Hepatocyte (in vitro differentiated cells): ENCODE results near the gene ERGIC1. TPM values are rescaled to one million over a fixed set of nuclear protein-coding genes. Genes with fewer than 3 reads are reported as not detected.

Experiments used
- DNase-seq: peaks from one replicate; pipeline ENCODE4 v3.0.0-alpha.2; 2016; ENCODE audit warnings: low spot score
- H2AFZ ChIP-seq: fragments of 200-600 bp; sonication (generic); 2 replicates; pipeline ENCODE4 v1.6.0; 2016; ENCODE audit warnings: antibody characterized with exemption, mild to moderate bottlenecking
- H3K27ac ChIP-seq: fragments of 200-600 bp; sonication (generic); 2 replicates; pipeline ENCODE4 v1.5.1; 2016; ENCODE audit warnings: mild to moderate bottlenecking
- H3K27me3 ChIP-seq: fragments of 200-600 bp; sonication (generic); 2 replicates; pipeline ENCODE4 v1.6.1; 2016
- H3K36me3 ChIP-seq: fragments of 200-600 bp; sonication (generic); replicated peaks from 2 replicates; pipeline ENCODE4 v1.5.1; 2016; ENCODE audit warnings: low read depth; ENCODE audit not compliant: insufficient read depth
- H3K4me1 ChIP-seq: fragments of 200-600 bp; sonication (generic); 2 replicates; pipeline ENCODE4 v1.5.1; 2016; ENCODE audit warnings: mild to moderate bottlenecking, moderate library complexity; ENCODE audit not compliant: insufficient read depth
- H3K4me2 ChIP-seq: fragments of 200-600 bp; sonication (generic); 2 replicates; pipeline ENCODE4 v1.6.0; 2016
- H3K4me3 ChIP-seq: fragments of 200-600 bp; sonication (generic); 2 replicates; pipeline ENCODE4 v1.5.1; 2016; ENCODE audit warnings: mild to moderate bottlenecking
- H3K79me2 ChIP-seq: fragments of 200-600 bp; sonication (generic); 2 replicates; pipeline ENCODE4 v1.6.0; 2017; ENCODE audit warnings: mild to moderate bottlenecking
- H3K9me2 ChIP-seq: fragments of 200-600 bp; sonication (generic); replicated peaks from 2 replicates; pipeline ENCODE4 v1.6.0; 2017; ENCODE audit warnings: mild to moderate bottlenecking; ENCODE audit not compliant: insufficient read depth
- H3K9me3 ChIP-seq: fragments of 200-600 bp; sonication (generic); 2 replicates; pipeline ENCODE4 v1.5.1; 2016; ENCODE audit warnings: low read depth, mild to moderate bottlenecking
- H4K20me1 ChIP-seq: fragments of 200-600 bp; sonication (generic); 2 replicates; pipeline ENCODE4 v1.6.0; 2016; ENCODE audit warnings: mild to moderate bottlenecking; ENCODE audit not compliant: insufficient read depth, poor library complexity, severe bottlenecking
- EZH2 ChIP-seq: fragments of 200-600 bp; sonication (generic); IDR thresholded peaks from 2 replicates; pipeline ENCODE4 v1.6.1; 2016; ENCODE audit warnings: antibody characterized with exemption, mild to moderate bottlenecking, borderline replicate concordance
- EZH2phosphoT487 ChIP-seq: fragments of 200-600 bp; sonication (generic); IDR thresholded peaks from one replicate; pipeline ENCODE4 v1.6.1; 2018; ENCODE audit warnings: antibody characterized with exemption, mild to moderate bottlenecking, low read depth, moderate library complexity; ENCODE audit not compliant: unreplicated experiment, severe bottlenecking
- WGBS: methylation state at CpG from one replicate; pipeline ENCODE4 v1.1.6; 2016; ENCODE audit warnings: low lambda C conversion rate; ENCODE audit errors: missing lambda C conversion rate; 5-methylcytosine and 5-hydroxymethylcytosine counted together
- polyA plus RNA-seq: library from polyadenylated mRNA; unstranded; fragments of >200 nt; fragmentation: Nextera tagmentation; extraction: Ambion mirVana; gene quantifications from 2 replicates; pipeline ENCODE4 v1.2.1, GENCODE V29; 2016
- total RNA-seq: library from RNA; depleted of rRNA; stranded (reverse); fragments of >200 nt; gene quantifications from 2 replicates; pipeline ENCODE4 v1.2.3, GENCODE V29; 2014
- TF ChIP-seq, protein P1 (sequence below): fragments of 200-600 bp; sonication (generic); IDR thresholded peaks from 2 replicates; pipeline ENCODE4 v1.5.1; 2016; ENCODE audit warnings: antibody characterized with exemption, mild to moderate bottlenecking; ENCODE audit not compliant: poor library complexity

Gene ERGIC1
- total and polyA plus RNA-seq, 2 experiments from 2014 or later: 39.1 to 107 TPM

DNA sequence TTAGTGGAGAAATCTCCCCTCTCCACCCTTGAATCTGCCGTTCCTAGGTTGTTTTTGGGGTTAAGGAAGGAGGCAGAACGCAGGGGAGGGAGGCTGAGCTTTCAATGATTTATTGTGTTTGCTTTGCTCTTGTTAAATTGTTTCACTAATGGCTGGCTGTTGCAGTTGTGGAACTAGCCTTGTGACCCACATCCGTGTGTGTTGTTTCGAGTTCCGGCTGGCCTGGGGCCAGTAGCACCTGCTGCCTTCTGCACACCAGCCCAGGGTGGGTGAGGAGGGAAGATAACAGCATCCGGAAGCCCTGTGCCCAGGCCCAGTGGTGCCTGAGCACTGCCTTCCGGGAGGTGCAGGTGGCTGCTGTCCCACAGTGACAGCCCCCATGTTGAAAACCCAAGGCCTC lies 3.6 kb downstream of the ERGIC1 start:
- peak overlapping the region; percentile 81 for H3K27ac ChIP-seq
- 54% methylated on average over 7 of the region's 7 CpGs for WGBS
- DNase-seq: peak; percentile 65
- H3K4me1 ChIP-seq: peaks cover 24% of the 10 kb centered on the region
- H3K36me3 ChIP-seq: no peaks in the 10 kb centered on the region
- no peaks in the 10 kb centered on the region for H3K9me2 ChIP-seq
- H3K9me3 ChIP-seq: no peaks in the 10 kb centered on the region
- no peaks in the 10 kb centered on the region for H4K20me1 ChIP-seq
- no peak for TF ChIP-seq EZH2
- no peak for TF ChIP-seq EZH2phosphoT487
- TF ChIP-seq, protein P1, sequence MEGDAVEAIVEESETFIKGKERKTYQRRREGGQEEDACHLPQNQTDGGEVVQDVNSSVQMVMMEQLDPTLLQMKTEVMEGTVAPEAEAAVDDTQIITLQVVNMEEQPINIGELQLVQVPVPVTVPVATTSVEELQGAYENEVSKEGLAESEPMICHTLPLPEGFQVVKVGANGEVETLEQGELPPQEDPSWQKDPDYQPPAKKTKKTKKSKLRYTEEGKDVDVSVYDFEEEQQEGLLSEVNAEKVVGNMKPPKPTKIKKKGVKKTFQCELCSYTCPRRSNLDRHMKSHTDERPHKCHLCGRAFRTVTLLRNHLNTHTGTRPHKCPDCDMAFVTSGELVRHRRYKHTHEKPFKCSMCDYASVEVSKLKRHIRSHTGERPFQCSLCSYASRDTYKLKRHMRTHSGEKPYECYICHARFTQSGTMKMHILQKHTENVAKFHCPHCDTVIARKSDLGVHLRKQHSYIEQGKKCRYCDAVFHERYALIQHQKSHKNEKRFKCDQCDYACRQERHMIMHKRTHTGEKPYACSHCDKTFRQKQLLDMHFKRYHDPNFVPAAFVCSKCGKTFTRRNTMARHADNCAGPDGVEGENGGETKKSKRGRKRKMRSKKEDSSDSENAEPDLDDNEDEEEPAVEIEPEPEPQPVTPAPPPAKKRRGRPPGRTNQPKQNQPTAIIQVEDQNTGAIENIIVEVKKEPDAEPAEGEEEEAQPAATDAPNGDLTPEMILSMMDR: no peak
- H3K4me2 ChIP-seq: peak overlapping the region; percentile 51
- peaks cover 80% of the 10 kb centered on the region for H3K79me2 ChIP-seq
- no peak overlapping the region for H3K4me3 ChIP-seq
- H2AFZ ChIP-seq: no peak overlapping the region
- no peaks in the 10 kb centered on the region for H3K27me3 ChIP-seq

GRCh38 chr5:172838151-172838875 lies 4.3 kb downstream of the ERGIC1 start:
- Histone ChIP-seq H3K79me2 (peaks cover 86% of the 10 kb centered on the region), H3K36me3 (no peaks in the 10 kb centered on the region), H3K9me3 (no peaks in the 10 kb centered on the region), H3K4me3 (no peak overlapping the region), H3K4me2 (peak overlapping the region; percentile 51), H2AFZ (no peak overlapping the region), H3K4me1 (peaks cover 24% of the 10 kb centered on the region), H3K27ac (peak overlapping the region; percentile 81), H3K9me2 (no peaks in the 10 kb centered on the region), H3K27me3 (no peaks in the 10 kb centered on the region), H4K20me1 (peaks cover under 1% of the 10 kb centered on the region)
- WGBS: 94% methylated on average over 3 of the region's 3 CpGs
- TF ChIP-seq EZH2phosphoT487: no peak
- no peak for TF ChIP-seq EZH2
- TF ChIP-seq, protein P1: no peak
- DNase-seq: no peak

DNA sequence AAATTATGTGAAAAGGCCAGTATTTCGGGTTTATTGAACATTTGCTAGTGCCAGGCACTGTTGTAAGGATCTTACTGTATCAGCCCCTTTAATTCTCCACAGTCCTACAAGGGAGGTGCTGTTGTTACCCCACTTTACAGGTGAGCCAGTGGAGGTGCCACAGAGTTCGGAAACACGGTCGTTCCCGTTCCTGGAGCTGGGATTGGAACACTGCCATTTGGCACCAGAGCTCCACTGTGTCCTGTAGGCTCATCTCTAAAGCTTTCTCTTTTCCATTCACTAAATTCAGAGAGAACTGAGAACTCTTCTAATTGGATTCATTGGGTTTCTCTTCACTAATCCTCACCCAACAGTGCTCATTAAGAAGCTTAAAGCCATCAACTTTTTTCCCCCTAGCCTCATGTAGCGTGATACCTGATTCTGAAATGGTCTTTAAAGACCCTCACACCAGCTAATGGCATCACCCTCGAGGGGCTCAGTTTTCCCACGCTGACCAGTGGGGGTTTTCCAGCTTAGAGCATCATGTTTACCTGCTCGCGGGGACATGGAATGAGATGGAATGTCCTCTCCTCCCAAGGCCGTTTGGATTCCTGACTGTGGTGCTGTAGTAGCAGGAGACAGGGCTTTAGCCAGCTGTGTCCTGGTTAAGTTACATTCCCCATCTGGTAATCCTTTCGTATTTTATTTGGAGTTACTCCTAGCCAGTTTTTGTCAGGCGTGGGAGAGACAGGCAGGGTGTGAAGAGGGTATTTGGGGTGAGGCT lies 5.8 kb downstream of the ERGIC1 start:
- peaks cover 20% of the 10 kb centered on the region for H3K4me1 ChIP-seq
- H3K79me2 ChIP-seq: peaks cover 96% of the 10 kb centered on the region
- 86% methylated on average over 13 of the region's 13 CpGs for WGBS
- H3K4me2 ChIP-seq: no peak overlapping the region
- peaks cover 5% of the 10 kb centered on the region for H4K20me1 ChIP-seq
- no peak for DNase-seq
- no peak overlapping the region for H3K27ac ChIP-seq
- TF ChIP-seq EZH2: no peak
- no peak for TF ChIP-seq EZH2phosphoT487
- TF ChIP-seq, protein P1: no peak
- H3K4me3 ChIP-seq: no peak overlapping the region
- no peaks in the 10 kb centered on the region for H3K9me3 ChIP-seq
- H3K9me2 ChIP-seq: no peaks in the 10 kb centered on the region
- H3K36me3 ChIP-seq: no peaks in the 10 kb centered on the region
- no peak overlapping the region for H2AFZ ChIP-seq
- H3K27me3 ChIP-seq: no peaks in the 10 kb centered on the region
